SW 1271 (cell line): ENCODE results near the gene PIK3R1.
A peak's percentile ranks its signal among the peaks of the same experiment; 100 is the strongest.

Source experiments
- DNase-seq, 2 experiments: peaks; one replicate each; lab custom pipeline; 2025; lab: John Stamatoyannopoulos, UW

PIK3R1 gene

GRCh38 chr5:68252673-68253623, 37.4 kb downstream of the PIK3R1 start:
- peak in 1 of 2 experiments; percentile 67 for DNase-seq

DNA sequence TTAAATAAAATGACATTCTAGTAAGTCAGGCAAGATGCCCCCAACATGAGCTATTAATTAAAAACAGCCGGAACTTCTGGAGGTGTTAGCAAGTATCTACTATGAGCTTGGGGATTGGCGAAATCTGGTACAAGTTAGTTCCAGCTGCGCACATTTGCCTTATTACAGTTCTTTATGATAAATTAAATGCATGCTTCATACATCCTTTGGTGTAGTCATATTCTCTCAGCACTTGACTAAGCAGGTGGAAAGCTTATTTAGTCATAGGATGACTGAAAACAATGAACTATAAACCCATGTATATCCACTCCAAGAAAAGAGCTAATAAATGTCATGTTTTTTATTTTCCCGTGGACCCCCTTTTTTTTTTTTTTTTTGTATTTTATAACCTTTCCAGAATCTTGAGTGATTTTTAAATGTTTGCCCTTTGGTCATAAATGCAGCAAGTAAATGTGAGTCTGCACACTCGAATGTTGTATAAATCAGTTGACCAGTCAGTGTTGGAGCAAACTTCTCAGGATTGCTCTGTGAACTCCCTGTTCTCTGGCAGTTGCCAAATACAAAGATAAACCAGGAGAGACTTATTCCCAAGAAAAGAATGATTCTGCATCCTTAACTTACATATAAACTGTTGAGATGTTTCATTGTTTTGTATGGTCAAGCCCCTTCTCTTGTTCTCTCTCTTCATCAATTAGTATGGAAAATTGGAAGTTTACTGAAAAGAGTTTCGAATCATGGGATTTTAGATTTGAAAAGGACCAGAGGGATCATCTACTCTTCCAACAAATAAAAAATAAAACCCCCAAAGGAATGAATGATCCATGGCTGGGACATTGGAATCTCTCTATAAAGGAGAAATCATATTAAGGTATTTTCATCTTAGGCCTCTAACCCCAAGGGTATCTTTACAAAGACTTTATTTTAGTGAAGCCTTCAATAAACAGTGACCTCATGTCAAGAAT, 38.3 kb downstream of the PIK3R1 start:
- DNase-seq = no peak

- no peak for DNase-seq
Measured at GRCh38 chr5:68254810-68255209, 39.3 kb downstream of the PIK3R1 start.

DNA sequence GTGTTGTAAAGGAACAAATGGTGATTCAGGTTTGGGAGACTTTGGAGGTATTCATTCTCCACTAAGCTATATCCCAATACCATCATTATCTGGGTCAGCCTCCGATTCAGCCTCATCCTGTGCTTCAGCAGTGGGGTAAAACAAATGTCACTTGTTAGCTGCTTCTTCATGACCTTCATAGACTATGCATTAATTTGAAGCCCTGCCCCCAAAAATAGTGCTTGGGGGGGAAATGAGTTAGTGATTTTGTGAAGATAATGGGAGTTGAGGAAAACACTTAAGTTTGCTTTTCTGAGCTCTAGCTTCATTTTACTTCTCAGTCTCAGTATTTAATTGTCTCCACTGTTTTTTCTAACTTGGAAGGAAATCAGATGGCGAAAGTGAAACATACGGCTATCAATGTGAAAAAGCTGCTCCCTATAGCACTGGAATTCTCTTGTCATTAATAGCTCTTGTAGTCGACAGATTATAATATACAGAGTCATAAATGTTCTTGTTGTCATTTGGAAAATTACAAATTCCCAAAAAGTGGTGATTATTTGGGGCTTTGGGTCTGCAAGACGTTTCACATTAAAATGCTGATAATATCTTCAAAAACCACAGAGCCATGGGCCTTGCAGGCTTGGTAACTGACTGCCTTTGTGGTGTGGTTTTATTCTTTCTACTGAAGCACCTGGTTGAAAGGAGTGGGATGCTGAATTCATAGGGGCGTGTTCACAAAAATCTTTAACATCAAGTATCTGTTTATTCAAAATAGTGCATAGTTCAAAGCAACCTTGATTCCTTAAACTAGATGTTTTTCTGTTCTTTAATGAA, 40.0 kb downstream of the PIK3R1 start:
- DNase-seq = no peak

DNA sequence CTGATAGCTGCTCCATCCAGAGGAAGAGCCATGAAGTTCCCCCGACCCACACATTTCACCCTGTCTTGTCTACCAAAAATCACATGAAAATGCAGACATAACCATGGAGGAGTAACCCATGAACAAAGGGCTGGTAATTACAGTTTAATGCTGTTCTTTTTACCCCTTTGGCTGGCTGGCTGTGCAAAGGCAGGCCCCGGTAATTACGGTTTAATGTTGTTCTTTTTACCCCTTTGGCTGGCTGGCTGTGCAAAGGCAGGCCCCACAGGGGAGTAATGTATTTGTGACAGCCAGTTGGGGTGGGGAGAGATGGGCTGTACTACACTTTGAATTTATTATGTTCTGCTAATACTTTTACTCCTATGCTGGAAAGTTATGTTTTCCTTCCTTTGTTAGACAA, 41.7 kb downstream of the PIK3R1 start:
- no peak for DNase-seq

DNA sequence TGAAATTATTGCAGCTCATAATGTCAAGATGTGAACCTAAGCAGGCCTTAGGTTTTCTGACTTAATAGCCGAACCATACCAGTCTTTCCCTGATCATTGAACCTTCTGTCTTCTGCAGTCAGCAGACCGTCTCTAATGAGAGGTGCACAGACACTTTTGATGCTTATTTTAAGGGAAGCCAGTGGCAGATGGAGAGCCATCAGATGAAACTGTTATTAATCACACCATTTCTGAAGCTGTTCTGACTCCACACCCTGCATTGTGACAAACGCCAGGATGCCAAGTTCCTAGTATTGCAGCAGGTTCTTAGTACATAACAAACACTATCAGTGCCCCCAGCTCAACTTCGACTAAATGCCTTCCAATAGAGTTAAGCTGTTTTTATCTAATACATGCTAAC, 43.0 kb downstream of the PIK3R1 start:
- no peak for DNase-seq

DNA sequence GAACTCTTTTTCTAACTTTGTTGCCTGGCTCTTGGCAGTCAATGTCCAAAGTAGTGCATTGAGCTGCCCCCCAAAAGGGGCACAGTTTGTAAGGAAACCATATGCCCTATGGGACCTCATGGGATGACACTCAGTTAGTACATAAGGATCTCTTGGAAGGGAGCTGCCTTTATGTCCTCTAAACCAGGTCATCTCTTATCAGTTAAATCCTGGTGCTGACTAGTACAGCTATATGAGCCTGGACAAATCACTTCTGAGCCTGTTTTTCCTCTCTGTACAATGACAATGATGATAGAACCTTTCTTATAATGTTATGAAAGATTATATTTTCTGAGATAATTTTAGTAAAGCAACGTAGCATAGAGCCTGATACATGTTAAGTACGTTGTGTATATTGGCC, 44.1 kb downstream of the PIK3R1 start:
- no peak for DNase-seq

DNA sequence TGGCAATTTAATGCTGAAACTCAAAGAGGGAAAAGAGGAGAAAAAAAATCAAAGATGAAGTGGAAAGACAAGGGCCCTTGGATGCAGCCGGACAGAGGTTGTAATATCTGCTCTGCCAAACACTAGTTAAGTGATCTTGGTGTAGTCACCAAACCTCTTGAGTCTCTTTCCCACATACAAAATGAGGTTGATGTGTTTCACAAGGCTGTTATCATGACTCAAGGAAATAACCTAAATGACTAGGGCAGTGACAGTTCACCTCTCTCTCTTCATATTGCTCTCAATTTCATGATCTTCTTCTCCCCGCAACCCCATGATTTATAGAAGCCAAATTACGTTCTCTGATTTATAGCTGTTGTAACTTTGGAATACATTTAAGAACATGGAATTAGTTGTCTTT, 44.9 kb downstream of the PIK3R1 start:
- no peak for DNase-seq

- DNase-seq = no peak
Measured at GRCh38 chr5:68261169-68261568, 45.6 kb downstream of the PIK3R1 start.

GRCh38 chr5:68261569-68262065, 46.1 kb downstream of the PIK3R1 start:
- no peak for DNase-seq

DNA sequence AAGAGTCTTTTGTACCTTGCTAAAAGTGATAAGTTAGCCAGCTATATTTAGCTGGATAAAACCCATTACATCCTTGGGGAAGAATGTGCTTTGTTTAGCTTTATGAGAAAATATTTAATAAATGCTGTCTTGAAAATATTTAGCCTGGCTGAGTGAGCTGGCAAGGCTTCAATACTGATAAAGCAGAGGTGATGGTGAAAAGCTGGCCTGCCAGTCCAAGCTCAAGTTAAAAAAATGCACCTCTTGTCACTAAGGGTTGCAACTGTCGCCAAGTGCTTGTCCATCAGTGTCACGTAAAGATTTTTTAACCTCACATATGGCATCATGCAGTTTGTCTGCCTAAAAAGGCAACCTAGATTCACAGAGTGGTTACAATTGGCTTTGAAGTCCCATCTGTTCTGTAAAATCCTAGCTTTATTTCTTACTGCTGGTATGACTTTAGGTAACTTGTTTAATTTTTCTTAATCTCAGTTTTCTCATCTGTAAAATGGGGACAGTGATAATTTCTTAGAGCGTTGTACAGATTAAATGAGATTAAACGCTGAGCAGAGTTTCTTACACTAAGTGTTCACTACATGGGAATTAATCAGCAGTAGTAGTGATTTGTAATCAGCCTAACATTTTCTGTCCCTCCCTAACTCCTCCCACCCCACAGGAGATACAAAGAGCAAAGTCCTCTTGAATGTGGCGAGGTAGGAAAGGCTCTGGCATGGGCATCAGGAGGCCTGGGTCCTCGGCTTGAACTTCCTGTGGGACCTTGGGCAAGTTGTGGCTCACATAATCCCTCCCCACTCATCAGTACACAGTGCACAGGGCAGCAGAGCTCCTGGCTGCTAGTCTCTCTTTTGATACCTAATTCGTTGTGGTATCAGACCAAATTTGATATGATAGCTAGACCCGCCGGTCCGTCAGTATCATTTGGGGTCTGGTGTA, 48.7 kb downstream of the PIK3R1 start:
- DNase-seq = no peak

DNA sequence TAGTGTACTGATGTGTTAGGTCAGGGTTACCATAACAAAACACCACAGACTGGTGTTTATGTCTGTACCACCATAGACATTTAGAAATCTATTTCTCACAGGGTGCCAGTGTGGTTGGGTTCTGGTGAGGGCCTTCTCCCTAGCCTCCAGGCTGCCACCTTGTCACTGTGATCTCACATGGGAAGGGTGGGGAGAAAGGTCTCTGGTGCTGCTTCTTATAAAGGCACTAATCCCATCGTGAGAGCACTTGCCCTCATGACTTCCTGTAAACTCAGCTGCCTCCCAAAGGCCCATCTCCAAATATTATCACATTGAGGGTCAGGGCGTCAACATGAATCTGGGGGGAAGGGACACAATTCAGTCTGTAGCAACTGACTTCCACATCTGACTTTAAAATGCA, 49.8 kb downstream of the PIK3R1 start:
- DNase-seq = no peak

DNA sequence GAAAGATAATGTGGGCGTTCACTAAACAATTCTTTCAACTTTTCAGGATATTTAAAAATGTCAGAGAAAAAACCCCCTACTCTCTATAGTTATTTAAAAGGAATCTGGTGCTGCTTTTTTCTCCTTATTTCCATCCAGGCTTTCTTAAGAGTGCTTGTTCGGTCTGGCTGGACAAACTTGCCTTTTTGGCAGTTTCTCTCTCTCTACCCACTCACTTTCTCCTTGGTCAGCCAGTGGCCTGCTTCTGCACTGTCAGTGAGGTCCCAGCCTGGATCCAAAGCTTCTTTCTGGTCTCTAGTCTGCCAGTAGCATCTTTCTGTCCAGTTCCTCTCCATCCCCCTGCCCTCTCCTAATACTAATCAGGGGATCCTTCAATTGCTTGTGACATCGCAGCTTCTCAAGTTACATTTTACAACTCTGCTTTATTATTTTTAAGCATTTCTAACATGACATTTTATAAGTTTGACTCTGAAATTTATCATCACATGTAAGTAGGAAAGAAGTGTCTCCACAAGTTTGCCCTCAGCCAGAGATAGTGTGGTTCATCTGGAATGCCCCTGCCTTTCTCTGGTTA, 50.4 kb downstream of the PIK3R1 start:
- DNase-seq = no peak

DNA sequence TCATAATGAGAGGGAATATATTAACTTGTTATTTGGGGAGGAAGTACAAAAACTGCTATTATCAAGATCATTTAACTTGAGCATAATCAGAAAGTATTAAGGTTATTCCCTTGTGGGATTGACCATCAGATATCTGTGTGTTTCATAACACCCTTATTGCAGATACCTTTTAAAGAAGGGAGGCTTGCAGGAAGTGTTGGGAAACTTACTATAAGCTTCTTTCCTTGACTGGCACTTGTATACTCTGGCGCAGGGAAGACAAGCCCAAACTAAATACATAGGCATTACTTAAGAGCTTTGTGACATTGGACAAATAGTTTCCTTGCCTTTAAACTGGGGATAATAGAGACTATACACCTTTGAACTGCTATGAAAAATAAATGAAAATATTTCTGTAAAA, 50.9 kb downstream of the PIK3R1 start:
- DNase-seq = no peak

DNA sequence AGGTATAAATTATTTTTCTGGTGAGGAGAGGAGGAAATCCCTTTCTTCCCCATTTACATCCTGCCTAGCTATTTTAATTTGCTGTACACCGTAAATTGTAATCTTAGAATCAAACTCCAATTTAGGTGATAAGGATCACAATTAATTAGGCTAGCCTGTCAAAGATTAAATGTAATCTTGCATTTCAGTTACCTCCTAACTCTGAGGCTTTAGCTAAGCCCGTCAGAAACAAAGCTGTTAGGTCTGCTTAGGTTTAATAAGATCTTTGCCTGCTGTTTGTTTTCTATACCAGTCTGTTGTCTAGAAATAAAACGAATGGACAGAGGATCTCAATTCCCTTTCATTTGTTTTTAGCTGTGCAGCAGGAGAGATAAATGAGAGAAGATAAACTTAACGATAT, 51.5 kb downstream of the PIK3R1 start:
- DNase-seq = no peak

GRCh38 chr5:68268101-68268851, 52.7 kb downstream of the PIK3R1 start:
- DNase-seq = no peak

DNA sequence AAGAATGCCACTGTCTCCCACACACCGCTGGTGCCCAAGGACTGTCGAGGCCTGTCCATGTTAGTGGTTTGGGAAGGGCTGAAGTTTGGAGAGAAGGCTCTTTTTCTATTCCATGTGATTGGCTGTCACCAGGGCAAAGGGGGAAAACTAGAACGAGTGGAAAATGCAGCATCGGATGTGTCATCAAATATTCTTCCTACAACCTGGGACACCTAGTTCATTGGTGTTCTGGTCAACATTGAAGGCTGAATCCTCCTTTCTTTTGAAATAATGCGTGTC, 53.2 kb downstream of the PIK3R1 start:
- DNase-seq = no peak

- no peak for DNase-seq
Measured at GRCh38 chr5:68269820-68270219, 54.3 kb downstream of the PIK3R1 start.

- DNase-seq = no peak
Measured at GRCh38 chr5:68270399-68270975, 54.9 kb downstream of the PIK3R1 start.
